ENCODE data around the gene NAA16.
"Not testable (repeated sequence)": the region's sequence is repeated elsewhere in the genome, so short reads cannot be mapped to it uniquely, and the experiment has no call there.

The NAA16 gene

DNA sequence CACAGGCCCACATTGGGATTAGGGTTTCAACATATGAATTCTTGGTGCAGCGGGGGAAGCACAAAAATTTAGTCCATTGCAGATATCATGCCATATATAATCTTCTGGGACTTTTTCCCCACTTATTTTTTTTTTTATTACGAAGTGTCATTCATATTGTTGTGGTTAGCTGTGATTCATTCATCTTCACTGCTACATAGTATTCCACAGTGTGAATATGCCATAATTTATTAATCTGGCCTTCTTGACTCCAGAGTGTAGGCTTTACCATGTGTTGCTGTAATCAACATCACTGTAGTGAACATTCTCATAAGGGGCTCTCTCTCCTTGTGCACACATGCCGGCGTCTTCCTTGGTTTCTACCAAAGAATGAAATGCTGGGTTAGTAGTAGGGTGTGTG, 92.9 kb downstream of the NAA16 start:
- DNase-seq (ENCODE audit: low read depth in 2 of 3, low spot score in 2 of 3) = no peak

DNA sequence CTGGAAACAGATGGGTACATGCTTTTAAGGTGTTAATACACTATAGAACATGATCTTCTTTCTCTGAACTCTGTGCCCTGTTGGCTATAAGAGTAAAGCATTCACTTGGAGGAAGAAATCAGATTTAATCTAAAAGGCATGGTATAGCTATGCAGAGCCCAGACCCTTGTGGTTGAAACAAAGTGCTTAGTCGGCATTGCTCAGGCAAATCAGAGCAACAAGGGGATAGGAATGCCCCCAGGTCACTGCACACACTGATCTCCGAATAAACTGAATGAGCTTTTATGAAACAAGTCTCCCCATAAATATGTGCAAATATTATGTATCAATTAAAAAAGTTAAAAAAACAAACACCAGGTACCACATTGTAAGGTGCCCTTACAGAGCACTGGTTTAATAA, 94.3 kb downstream of the NAA16 start:
- no peak for DNase-seq (ENCODE audit: low read depth in 2 of 3, low spot score in 2 of 3)

GRCh38 chr13:41407380-41407779, 96.3 kb downstream of the NAA16 start:
- DNase-seq (ENCODE audit: low read depth in 2 of 3, low spot score in 2 of 3) = no peak

- DNase-seq (ENCODE audit: low read depth in 2 of 3, low spot score in 2 of 3) = no peak
Observed at GRCh38 chr13:41408121-41408520, 97.1 kb downstream of the NAA16 start.

GRCh38 chr13:41408746-41409145, 97.7 kb downstream of the NAA16 start:
- DNase-seq (ENCODE audit: low read depth in 2 of 3, low spot score in 2 of 3) = no peak

- no peak for DNase-seq (ENCODE audit: low read depth in 2 of 3, low spot score in 2 of 3)
Observed at GRCh38 chr13:41409611-41410010, 98.5 kb downstream of the NAA16 start.

GRCh38 chr13:41411060-41411459, 100.0 kb downstream of the NAA16 start:
- DNase-seq (ENCODE audit: low read depth in 2 of 3, low spot score in 2 of 3) = no peak

GRCh38 chr13:41411522-41411921, 100.5 kb downstream of the NAA16 start:
- no peak for DNase-seq (ENCODE audit: low read depth in 2 of 3, low spot score in 2 of 3)

DNA sequence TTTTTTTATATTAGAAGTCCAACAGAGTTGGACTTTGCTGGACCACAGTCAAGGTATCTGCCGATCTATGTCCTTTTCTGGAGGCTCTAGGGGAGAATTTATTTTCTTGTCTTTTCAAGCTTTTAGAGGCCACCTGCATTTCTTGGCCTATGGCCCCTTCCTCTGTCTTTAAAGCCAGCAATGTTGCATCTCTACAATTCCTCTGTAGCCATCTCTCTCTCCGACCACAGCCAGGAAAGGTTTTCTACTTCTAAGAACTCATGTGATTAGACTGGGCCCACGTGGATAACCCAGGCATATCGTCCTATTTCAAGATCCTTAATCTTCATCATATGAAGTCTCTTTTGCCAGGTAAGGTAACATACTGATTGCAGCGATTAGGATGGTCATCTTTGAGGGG, 102.8 kb downstream of the NAA16 start:
- no peak for DNase-seq (ENCODE audit: low read depth in 2 of 3, low spot score in 2 of 3)

DNA sequence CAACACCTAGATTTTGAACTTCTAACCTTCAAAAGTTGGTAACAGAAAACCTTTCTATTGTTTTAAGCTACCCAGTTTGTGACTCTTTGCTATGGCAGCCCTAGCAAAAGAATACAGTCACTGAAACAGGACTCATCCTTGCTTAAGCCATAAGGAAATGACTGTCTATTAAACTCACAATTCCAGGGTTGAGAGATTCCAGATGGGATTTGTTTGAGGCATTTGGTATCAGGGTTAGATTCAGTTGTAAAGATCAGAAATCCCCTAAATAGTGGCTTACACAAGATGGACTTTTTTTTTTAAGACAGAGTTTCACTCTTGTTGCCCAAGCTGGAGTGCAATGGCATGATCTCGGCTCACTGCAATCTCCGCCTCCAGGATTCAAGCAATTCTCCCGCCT, 105.2 kb downstream of the NAA16 start:
- DNase-seq (ENCODE audit: low read depth in 2 of 3, low spot score in 2 of 3) = no peak

DNA sequence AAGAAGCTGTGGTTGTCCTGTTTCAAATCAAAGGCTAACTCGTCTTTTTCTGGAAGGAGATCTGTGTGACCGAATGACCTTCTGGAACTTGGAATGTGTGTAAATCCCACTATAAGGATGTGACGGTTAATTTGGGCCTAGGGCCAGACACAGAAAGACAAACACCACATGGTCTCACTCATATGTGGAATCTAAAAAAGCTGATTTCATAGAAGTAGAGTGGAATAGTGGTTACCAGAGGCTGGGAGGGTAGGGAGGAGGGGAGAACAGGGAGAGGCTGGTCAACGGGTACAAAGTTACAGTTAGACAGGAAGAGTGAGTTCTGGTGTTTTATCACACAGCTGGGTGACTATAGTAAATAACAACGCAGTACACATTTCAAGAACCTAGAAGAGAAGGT, 107.0 kb downstream of the NAA16 start:
- DNase-seq (ENCODE audit: low read depth in 2 of 3, low spot score in 2 of 3) = no peak

DNA sequence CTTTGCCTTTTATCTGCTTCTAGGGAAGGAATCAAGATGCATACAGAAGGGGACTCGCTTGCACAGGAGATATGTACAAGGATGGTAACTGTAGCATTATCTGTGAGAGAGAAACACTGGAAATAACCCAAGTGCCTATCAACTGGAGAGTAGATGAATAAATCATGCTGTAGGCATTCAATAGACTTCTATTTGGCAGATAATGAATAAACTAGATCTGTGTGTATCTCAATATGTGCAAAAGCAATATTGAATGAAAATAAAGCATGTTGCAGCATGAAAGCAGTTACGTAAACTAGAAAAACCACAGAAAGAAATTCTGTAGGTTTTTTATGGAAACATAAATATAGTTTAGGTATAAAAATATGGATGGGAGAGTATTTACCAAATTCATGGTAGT, 107.7 kb downstream of the NAA16 start:
- no peak for DNase-seq (ENCODE audit: low read depth in 2 of 3, low spot score in 2 of 3)

DNA sequence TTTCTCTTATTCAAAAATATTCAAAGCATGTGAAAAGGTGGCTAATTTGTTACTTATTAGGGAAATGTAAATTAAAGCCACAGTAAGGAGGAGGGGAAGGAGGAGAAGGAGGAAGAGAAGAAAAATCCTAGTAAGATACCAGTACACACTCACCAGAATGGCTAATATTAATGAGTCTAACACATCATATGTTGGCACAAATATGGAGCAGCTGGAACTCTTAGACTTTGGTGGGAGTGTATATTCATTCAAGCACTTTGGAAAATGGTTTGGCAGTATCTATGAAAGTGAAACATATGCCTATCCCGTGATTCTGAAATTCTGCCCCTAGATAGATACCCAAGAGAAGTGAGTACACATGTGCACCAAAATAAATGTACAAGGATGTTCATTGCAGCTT, 108.1 kb downstream of the NAA16 start:
- no peak for DNase-seq (ENCODE audit: low read depth in 2 of 3, low spot score in 2 of 3)

DNA sequence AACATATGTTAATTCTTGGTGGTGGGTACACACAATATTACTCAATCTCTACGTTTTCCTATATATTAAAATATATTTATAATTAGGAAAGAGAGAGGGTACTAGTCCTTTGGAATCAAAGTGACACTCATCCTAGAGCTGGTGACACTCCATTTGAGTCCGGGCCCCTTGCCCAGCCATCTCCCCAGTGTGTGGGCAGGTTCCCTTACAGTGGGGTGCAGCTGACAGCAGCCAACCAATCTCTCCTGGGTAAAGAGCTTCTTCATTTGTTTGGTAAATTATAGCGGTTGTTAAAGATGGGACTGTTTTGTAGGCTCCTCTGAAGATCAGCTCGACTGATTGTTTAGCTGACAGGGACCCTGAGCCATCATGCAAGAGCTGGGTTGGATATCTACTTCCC, 109.1 kb downstream of the NAA16 start:
- no peak for DNase-seq (ENCODE audit: low read depth in 2 of 3, low spot score in 2 of 3)

GRCh38 chr13:41421330-41421729, 110.3 kb downstream of the NAA16 start:
- DNase-seq (ENCODE audit: low read depth in 2 of 3, low spot score in 2 of 3) = not testable (repeated sequence)

DNA sequence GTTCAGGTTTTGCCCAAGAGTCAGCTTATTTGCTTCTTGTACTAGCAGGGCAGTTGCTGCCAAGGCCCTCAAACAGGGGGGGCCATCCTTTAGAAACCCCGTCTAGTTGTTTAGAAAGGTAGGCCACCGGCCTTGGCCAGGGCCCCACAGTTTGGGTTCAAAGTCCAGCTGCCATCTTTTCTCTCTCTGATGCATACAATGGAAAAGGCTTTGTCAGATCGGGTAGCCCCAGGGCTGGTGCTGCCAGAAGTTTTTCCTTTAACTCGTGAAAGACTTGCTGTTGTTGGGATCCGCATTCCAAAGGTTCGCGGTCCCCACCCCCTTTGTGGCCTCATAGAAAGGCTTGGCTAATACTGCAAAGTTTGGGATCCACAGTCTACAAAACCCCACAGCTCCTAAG, 110.9 kb downstream of the NAA16 start:
- DNase-seq (ENCODE audit: low read depth in 2 of 3, low spot score in 2 of 3) = not testable (repeated sequence)

DNA sequence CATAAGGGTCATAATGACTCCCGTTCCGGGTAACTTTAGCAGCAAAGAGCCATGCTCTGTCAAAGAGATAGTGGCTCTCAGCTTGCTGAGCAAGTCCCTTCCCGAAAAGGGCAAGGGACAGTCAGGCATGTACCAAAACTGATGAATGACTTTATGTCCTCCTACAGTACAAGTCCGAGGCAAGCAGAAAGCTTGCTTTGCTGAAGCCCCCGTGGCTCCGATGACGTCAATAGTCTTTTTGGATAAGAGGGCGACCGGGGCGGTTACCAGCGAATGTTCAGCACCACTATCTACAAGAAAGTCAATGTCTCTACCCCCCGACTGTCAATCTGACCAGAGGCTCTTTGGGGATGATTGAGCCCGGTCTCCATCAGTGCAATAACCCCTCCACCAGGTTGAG, 112.2 kb downstream of the NAA16 start:
- not testable (repeated sequence) for DNase-seq (ENCODE audit: low read depth in 2 of 3, low spot score in 2 of 3)

DNA sequence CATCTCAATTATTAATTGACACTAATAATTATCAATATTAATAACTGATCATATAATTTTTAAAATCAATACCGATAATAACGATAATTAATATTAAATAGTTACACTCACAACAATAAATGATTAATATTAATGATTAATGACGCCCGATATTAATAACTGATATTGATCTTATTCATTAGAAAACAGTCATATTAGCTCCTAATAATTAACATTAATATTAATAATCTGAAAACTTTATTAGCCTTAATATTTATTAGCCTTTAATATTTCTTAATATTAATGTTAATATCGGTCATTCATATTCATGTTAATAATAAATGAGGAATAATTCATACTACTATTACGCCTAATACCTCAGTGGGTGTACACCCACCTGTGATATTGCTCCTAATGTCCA, 113.6 kb downstream of the NAA16 start:
- DNase-seq (ENCODE audit: low read depth in 2 of 3, low spot score in 2 of 3) = not testable (repeated sequence)

DNA sequence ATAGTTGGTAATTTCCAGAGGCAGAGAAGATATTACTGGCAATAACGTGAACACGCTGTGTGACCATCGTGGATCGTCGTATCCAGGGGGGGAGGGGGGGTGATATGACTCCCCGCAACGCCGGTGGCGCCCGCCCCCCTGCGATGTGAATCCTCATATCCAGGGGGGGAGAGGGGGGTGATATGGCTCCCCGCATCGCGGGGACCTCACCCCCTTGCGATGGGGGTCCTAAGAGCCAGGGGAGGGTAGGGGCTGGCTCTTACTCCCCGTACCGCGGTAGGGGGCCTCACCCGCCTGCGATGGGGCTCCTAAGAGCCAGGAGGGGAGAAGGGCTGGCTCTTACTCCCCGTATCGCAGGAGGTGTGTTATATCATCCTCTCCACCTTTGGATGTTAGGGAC, 115.0 kb downstream of the NAA16 start:
- no peak for DNase-seq (ENCODE audit: low read depth in 2 of 3, low spot score in 2 of 3)

Data from activated CD8-positive, alpha-beta memory T cell treated with anti-CD3 and anti-CD28 coated beads for 48 hours (primary cell).